ENCODE data around the gene UBE2L6.
A peak's percentile ranks its signal among the peaks of the same experiment; 100 is the strongest.

UBE2L6 gene

GRCh38 chr11:57567515-57568329, at the start of gene UBE2L6:
TSS of gene UBE2L6 (minus strand) at chr11:57567672. CDS start at chr11:57567611, 61 bp downstream.
- peak; percentile 27 to 33 for DNase-seq (ENCODE audit: low read depth in 2 of 2)

GRCh38 chr11:57616595-57616994, 49.1 kb upstream of the UBE2L6 start:
- DNase-seq (ENCODE audit: low read depth in 2 of 2), result no peak

GRCh38 chr11:57615308-57615707, 47.8 kb upstream of the UBE2L6 start:
- DNase-seq (ENCODE audit: low read depth in 2 of 2), result no peak

GRCh38 chr11:57614234-57614772, 46.8 kb upstream of the UBE2L6 start:
- no peak for DNase-seq (ENCODE audit: low read depth in 2 of 2)

GRCh38 chr11:57610170-57610569, 42.7 kb upstream of the UBE2L6 start:
- DNase-seq (ENCODE audit: low read depth in 2 of 2), result no peak

GRCh38 chr11:57605028-57605420, 37.6 kb upstream of the UBE2L6 start:
- DNase-seq (ENCODE audit: low read depth in 2 of 2), result no peak

- DNase-seq (ENCODE audit: low read depth in 2 of 2), result no peak
Measured at GRCh38 chr11:57604296-57605027, 37.0 kb upstream of the UBE2L6 start.

- DNase-seq (ENCODE audit: low read depth in 2 of 2), result no peak
Measured at GRCh38 chr11:57601297-57601696, 33.8 kb upstream of the UBE2L6 start.

GRCh38 chr11:57599381-57599780, 31.9 kb upstream of the UBE2L6 start:
- no peak for DNase-seq (ENCODE audit: low read depth in 2 of 2)

- DNase-seq (ENCODE audit: low read depth in 2 of 2), result no peak
Measured at GRCh38 chr11:57598831-57599155, 31.3 kb upstream of the UBE2L6 start.

- no peak for DNase-seq (ENCODE audit: low read depth in 2 of 2)
Measured at GRCh38 chr11:57597916-57598830, 30.7 kb upstream of the UBE2L6 start.

GRCh38 chr11:57597461-57597915, 30.0 kb upstream of the UBE2L6 start, which contains the start of gene SERPING1:
TSS of gene SERPING1 (plus strand) at chr11:57597685. CDS start at chr11:57598271, 586 bp downstream.
- no peak for DNase-seq (ENCODE audit: low read depth in 2 of 2)

- DNase-seq (ENCODE audit: low read depth in 2 of 2), result no peak
Measured at GRCh38 chr11:57596266-57596885, 28.9 kb upstream of the UBE2L6 start.

GRCh38 chr11:57588046-57588710, 20.7 kb upstream of the UBE2L6 start:
- no peak for DNase-seq (ENCODE audit: low read depth in 2 of 2)

- no peak for DNase-seq (ENCODE audit: low read depth in 2 of 2)
Measured at GRCh38 chr11:57586711-57587245, 19.3 kb upstream of the UBE2L6 start.

- no peak for DNase-seq (ENCODE audit: low read depth in 2 of 2)
Measured at GRCh38 chr11:57585301-57585700, 17.8 kb upstream of the UBE2L6 start.

GRCh38 chr11:57584341-57584740, 16.9 kb upstream of the UBE2L6 start:
- no peak for DNase-seq (ENCODE audit: low read depth in 2 of 2)

- no peak for DNase-seq (ENCODE audit: low read depth in 2 of 2)
Measured at GRCh38 chr11:57574061-57574460, 6.6 kb upstream of the UBE2L6 start.

- DNase-seq (ENCODE audit: low read depth in 2 of 2), result no peak
Measured at GRCh38 chr11:57571606-57572005, 4.1 kb upstream of the UBE2L6 start.

- DNase-seq (ENCODE audit: low read depth in 2 of 2), result peak; percentile 77 to 82
Measured at GRCh38 chr11:57568330-57568766, 876 bp upstream of the UBE2L6 start.
